B cell (primary cell): ENCODE results near the gene MRGPRX2. TPM values are rescaled to one million over a fixed set of nuclear protein-coding genes. Genes with fewer than 3 reads are reported as not detected.

ENCODE experiments used
- ATAC-seq: fragments of 200-7000 bp; cut with Tn5 transposase; one replicate; pipeline ENCODE4 v1.10.0; 2021; ENCODE audit warnings: low read depth, mild to moderate bottlenecking, moderate number of reproducible peaks, moderate library complexity
- CTCF ChIA-PET: fragments of 350-600 bp; sonication (Branson Sonifier 250); formaldehyde crosslinking; loops from one replicate; lab custom pipeline; 2021; ENCODE audit warnings: antibody characterized with exemption, inconsistent platforms; lab: Charles Lee
- POLR2A ChIA-PET: fragments of 350-600 bp; sonication (Branson Sonifier 250); formaldehyde crosslinking; loops from one replicate; lab custom pipeline; 2021; ENCODE audit warnings: antibody characterized with exemption; lab: Charles Lee
- DNase-seq: peaks from one replicate; pipeline ENCODE4 v3.0.0; 2013
- H2AFZ ChIP-seq: 2 replicates; pipeline ENCODE4 v1.6.1; 2012; ENCODE audit warnings: mild to moderate bottlenecking, low read depth, low read length; ENCODE audit not compliant: insufficient read depth, poor library complexity, severe bottlenecking
- H3K27ac ChIP-seq, 2 donors: 1 replicate in 1 of 2; 2 replicates in 1 of 2; pipeline ENCODE4 v1.5.1; 2012 to 2013; ENCODE audit warnings: low read length in 2 of 2, mild to moderate bottlenecking in 2 of 2, moderate library complexity in 1 of 2
- H3K27me3 ChIP-seq, 4 experiments: fragments of 200-600 bp in 1 of 4; sonication (generic) in 1 of 4; replicated peaks in 1 of 4; 1 replicate in 2 of 4; 2 replicates in 2 of 4; pipeline versions ENCODE4 v1.6.1 to v1.7.0; 2013 to 2016; ENCODE audit warnings: low read length in 3 of 4, mild to moderate bottlenecking in 2 of 4, mixed read lengths in 1 of 4, moderate library complexity in 1 of 4; ENCODE audit not compliant: insufficient read depth in 4 of 4, control insufficient read depth in 3 of 4; ENCODE audit errors: control extremely low read depth in 1 of 4
- H3K36me3 ChIP-seq, 2 experiments: replicated peaks in 1 of 2; 1 replicate in 1 of 2; 2 replicates in 1 of 2; pipeline versions ENCODE4 v1.6.1 to v1.7.1; 2013; ENCODE audit warnings: low read length in 1 of 2; ENCODE audit not compliant: insufficient read depth in 2 of 2, control insufficient read depth in 1 of 2; ENCODE audit errors: control extremely low read depth in 1 of 2, extremely low read depth in 1 of 2
- H3K4me1 ChIP-seq, 2 donors: fragments of 200-600 bp in 1 of 2; sonication (generic) in 1 of 2; 1 replicate in 1 of 2; 2 replicates in 1 of 2; pipeline versions ENCODE4 v1.5.1 to v1.6.1; 2013 to 2017; ENCODE audit warnings: low read length in 2 of 2; ENCODE audit not compliant: control insufficient read depth in 2 of 2, insufficient read depth in 2 of 2
- H3K4me2 ChIP-seq: replicated peaks from 2 replicates; pipeline ENCODE3; 2012; ENCODE audit warnings: mild to moderate bottlenecking, low read depth, low read length; ENCODE audit not compliant: poor library complexity, severe bottlenecking
- H3K4me3 ChIP-seq, 5 experiments: fragments of 200-600 bp in 1 of 5; sonication (generic) in 1 of 5; 1 replicate in 3 of 5; 2 replicates in 2 of 5; pipeline versions ENCODE4 v1.5.1 to v1.7.0; 2011 to 2016; ENCODE audit warnings: low read length in 4 of 5, mild to moderate bottlenecking in 4 of 5, low read depth in 2 of 5, control low read depth in 1 of 5, moderate library complexity in 1 of 5; ENCODE audit not compliant: insufficient read depth in 1 of 5; ENCODE audit errors: control extremely low read depth in 1 of 5, extremely low read depth in 1 of 5
- H3K79me2 ChIP-seq: fragments of 200-600 bp; sonication (generic); one replicate; pipeline ENCODE4 v1.6.0; 2016; ENCODE audit warnings: low read length; ENCODE audit not compliant: control insufficient read depth, insufficient read depth
- H3K9ac ChIP-seq: fragments of 200-600 bp; sonication (generic); 2 replicates; pipeline ENCODE4 v1.6.1; 2017; ENCODE audit warnings: mild to moderate bottlenecking, low read length, moderate library complexity
- H3K9me3 ChIP-seq, 3 donors: one replicate each; pipeline versions ENCODE4 v1.6.1 to v1.7.1; 2013; ENCODE audit warnings: low read length in 2 of 3; ENCODE audit not compliant: control insufficient read depth in 2 of 3, insufficient read depth in 1 of 3; ENCODE audit errors: control extremely low read depth in 1 of 3
- H4K20me1 ChIP-seq: 2 replicates; pipeline ENCODE4 v1.6.0; 2012; ENCODE audit warnings: mild to moderate bottlenecking, low read length; ENCODE audit not compliant: insufficient read depth, control insufficient read depth, poor library complexity, severe bottlenecking
- H3K27ac Mint-ChIP-seq: one replicate; pipeline ENCODE4 v1.8.0; 2021; ENCODE audit warnings: mixed read lengths
- H3K27me3 Mint-ChIP-seq: one replicate; pipeline ENCODE4 v1.8.0; 2021; ENCODE audit warnings: mixed read lengths
- H3K4me1 Mint-ChIP-seq: one replicate; pipeline ENCODE4 v1.8.0; 2021; ENCODE audit warnings: mixed read lengths
- H3K4me3 Mint-ChIP-seq: one replicate; pipeline ENCODE4 v1.8.0; 2021; ENCODE audit warnings: mixed read lengths
- H3K9me3 Mint-ChIP-seq: one replicate; pipeline ENCODE4 v1.8.0; 2022; ENCODE audit warnings: mixed read lengths; ENCODE audit not compliant: insufficient read depth
- CTCF ChIP-seq: fragments of 200-600 bp; IDR thresholded peaks from one replicate; pipeline ENCODE4 v1.8.0; 2022; ENCODE audit warnings: antibody characterized with exemption, mild to moderate bottlenecking
- EZH2 ChIP-seq: IDR thresholded peaks from 2 replicates; pipeline ENCODE4 v1.6.1; 2012; ENCODE audit warnings: borderline replicate concordance, low read depth, mild to moderate bottlenecking, moderate library complexity, low read length; ENCODE audit not compliant: insufficient read depth, poor library complexity, severe bottlenecking
- WGBS: methylation state at CpG from one replicate; pipeline ENCODE4 v1.1.5; 2013; ENCODE audit warnings: missing lambda C conversion rate; ENCODE audit not compliant: insufficient coverage; 5-methylcytosine and 5-hydroxymethylcytosine counted together
- intact Hi-C: fragments of 100-400 bp; cut with micrococcal nuclease; formaldehyde crosslinking; loops from one replicate; pipeline ENCODE4 v1.10.0; 2022
- polyA plus RNA-seq: library from polyadenylated mRNA; depleted of rRNA; stranded (reverse); fragments of >200 nt; gene quantifications from 2 replicates; pipeline ENCODE4 v1.2.3, GENCODE V29; 2012
- total RNA-seq, 2 donors: library from RNA; stranded (reverse); fragments of 120-200 nt in 1 of 2; gene quantifications; 1 replicate in 1 of 2; 2 replicates in 1 of 2; pipeline versions ENCODE4 v1.2.3 to v1.2.4, GENCODE V29; 2013 to 2022

The MRGPRX2 gene
- total and polyA plus RNA-seq, 2 donors (not counting 1 experiment from before 2014, with no cell fraction given), result not detected

- Mint-ChIP-seq H3K4me1 (no peaks in the 10 kb centered on the region), H3K27ac (no peak overlapping the region), H3K27me3 (peaks cover 15% of the 10 kb centered on the region), H3K9me3 (no peaks in the 10 kb centered on the region), H3K4me3 (no peak overlapping the region)
- Histone ChIP-seq H3K27ac (no peak overlapping the region), H4K20me1 (no peaks in the 10 kb centered on the region), H3K4me2 (no peak overlapping the region), H3K27me3 (no peaks in the 10 kb centered on the region), H3K9ac (no peak overlapping the region), H3K36me3 (no peaks in the 10 kb centered on the region), H3K9me3 (peaks cover 0 to 4% (median 2%) of the 10 kb centered on the region in 3 donors), H3K4me3 (no peak overlapping the region), H3K79me2 (no peaks in the 10 kb centered on the region), H2AFZ (no peak overlapping the region), H3K4me1 (no peaks in the 10 kb centered on the region)
- ChIA-PET POLR2A (no interaction called here), CTCF (no interaction called here)
- WGBS, result 67% methylated on average over 1 of the region's 1 CpG
- ATAC-seq (no peak), DNase-seq (no peak)
- no peak for TF ChIP-seq CTCF
- TF ChIP-seq EZH2, result no peak
- intact Hi-C loops, result no loop called here
Measured at GRCh38 chr11:19049351-19049750, 11.2 kb downstream of the MRGPRX2 start.

DNA sequence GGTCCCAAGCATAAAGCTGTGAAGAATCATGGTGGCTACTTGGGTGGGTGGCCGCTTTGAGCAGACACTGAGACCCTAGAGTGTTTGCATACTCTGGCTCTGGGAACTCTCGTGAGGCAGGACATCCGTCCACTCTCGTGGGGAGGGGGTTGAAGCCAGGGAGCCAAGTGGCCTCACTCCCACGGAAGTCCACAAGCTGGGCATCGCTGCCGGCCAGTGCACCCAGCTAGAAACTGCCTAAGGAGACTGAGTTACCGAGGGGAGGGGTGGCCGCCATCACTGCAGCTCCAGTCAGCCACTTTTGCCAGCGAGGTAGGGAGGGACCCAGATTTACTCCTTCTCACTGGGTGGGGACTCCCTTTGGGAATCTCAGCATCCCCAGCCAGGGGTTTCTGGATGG, 20.5 kb downstream of the MRGPRX2 start:
- peaks cover 2 to 12% (median 2%) of the 10 kb centered on the region in 3 donors for H3K9me3 ChIP-seq
- H3K36me3 ChIP-seq, result no peaks in the 10 kb centered on the region
- H3K4me1 ChIP-seq, result no peaks in the 10 kb centered on the region
- intact Hi-C loops, result no loop called here
- no peak overlapping the region for H3K4me3 Mint-ChIP-seq
- 92% methylated on average over 9 of the region's 10 CpGs for WGBS
- no peaks in the 10 kb centered on the region for H3K4me1 Mint-ChIP-seq
- no peak overlapping the region for H3K9ac ChIP-seq
- no peaks in the 10 kb centered on the region for H3K27me3 ChIP-seq
- ChIA-PET POLR2A (no interaction called here), CTCF (no interaction called here)
- H3K27ac ChIP-seq, result no peak overlapping the region
- H3K9me3 Mint-ChIP-seq, result peaks cover 11% of the 10 kb centered on the region
- H4K20me1 ChIP-seq, result no peaks in the 10 kb centered on the region
- H3K27me3 Mint-ChIP-seq, result peaks cover 25% of the 10 kb centered on the region
- H3K27ac Mint-ChIP-seq, result no peak overlapping the region
- H3K4me3 ChIP-seq, result no peak overlapping the region
- H2AFZ ChIP-seq, result no peak overlapping the region
- ATAC-seq (no peak), DNase-seq (no peak)
- TF ChIP-seq EZH2 (no peak), CTCF (no peak)
- H3K79me2 ChIP-seq, result no peaks in the 10 kb centered on the region
- H3K4me2 ChIP-seq, result no peak overlapping the region
